GM18511 (cell line): ENCODE measurements around the gene IQSEC1.

Source experiments
- ATAC-seq: cut with Tn5 transposase; IDR thresholded peaks from one replicate; pipeline ENCODE4 v1.9.1; 2021; ENCODE audit warnings: mild to moderate bottlenecking, moderate library complexity; ENCODE audit not compliant: unreplicated experiment

IQSEC1 gene

GRCh38 chr3:12921736-12922135, 151.5 kb downstream of the IQSEC1 start:
- no peak for ATAC-seq

- ATAC-seq: no peak
Measured at GRCh38 chr3:12920967-12921366, 152.3 kb downstream of the IQSEC1 start.

GRCh38 chr3:12919205-12919604, 154.0 kb downstream of the IQSEC1 start:
- no peak for ATAC-seq

- no peak for ATAC-seq
Measured at GRCh38 chr3:12918231-12918630, 155.0 kb downstream of the IQSEC1 start.

- no peak for ATAC-seq
Measured at GRCh38 chr3:12916159-12916558, 157.1 kb downstream of the IQSEC1 start.

GRCh38 chr3:12914088-12914487, 159.1 kb downstream of the IQSEC1 start:
- no peak for ATAC-seq

- ATAC-seq: no peak
Measured at GRCh38 chr3:12911881-12912415, 161.3 kb downstream of the IQSEC1 start.

- no peak for ATAC-seq
Measured at GRCh38 chr3:12910356-12911099, 162.7 kb downstream of the IQSEC1 start.

GRCh38 chr3:12909710-12910109, 163.5 kb downstream of the IQSEC1 start:
- no peak for ATAC-seq

GRCh38 chr3:12908859-12909258, 164.4 kb downstream of the IQSEC1 start:
- ATAC-seq: no peak

- ATAC-seq: no peak
Measured at GRCh38 chr3:12908136-12908730, 165.0 kb downstream of the IQSEC1 start.

- no peak for ATAC-seq
Measured at GRCh38 chr3:12907729-12908128, 165.5 kb downstream of the IQSEC1 start.

GRCh38 chr3:12907296-12907695, 165.9 kb downstream of the IQSEC1 start:
- ATAC-seq: no peak

- ATAC-seq: no peak
Measured at GRCh38 chr3:12906916-12907290, 166.3 kb downstream of the IQSEC1 start.

- ATAC-seq: no peak
Measured at GRCh38 chr3:12906141-12906915, 166.9 kb downstream of the IQSEC1 start.

GRCh38 chr3:12905316-12906071, 167.7 kb downstream of the IQSEC1 start:
- ATAC-seq: no peak

- ATAC-seq: no peak
Measured at GRCh38 chr3:12904951-12905315, 168.3 kb downstream of the IQSEC1 start.

GRCh38 chr3:12903881-12904280, 169.3 kb downstream of the IQSEC1 start:
- ATAC-seq: no peak

- no peak for ATAC-seq
Measured at GRCh38 chr3:12903000-12903800, 170.0 kb downstream of the IQSEC1 start.
